GM12878 (cell line): ENCODE data around the gene LZIC. TPM values are rescaled to one million over a fixed set of nuclear protein-coding genes. Genes with fewer than 3 reads are reported as not detected.

Source experiments
- ATAC-seq: fragments of 200-7000 bp; cut with Tn5 transposase; 3 replicates; pipeline ENCODE4 v1.9.1; 2020; ENCODE audit warnings: mild to moderate bottlenecking, moderate library complexity
- BruUV-seq: library from RNA; stranded (reverse); fragments of 400-500 nt; replicated peaks from 2 replicates; lab custom pipeline; 2021; lab: Mats Ljungman, UMichigan
- CTCF ChIA-PET: fragments of 300-600 bp; sonication (Branson Sonifier 250); formaldehyde crosslinking; extraction: SDS; loops from one replicate; lab custom pipeline; 2021; ENCODE audit warnings: inconsistent platforms; lab: Yijun Ruan, JAX
- POLR2A ChIA-PET: fragments of 350-600 bp; formaldehyde crosslinking; extraction: SDS; loops from one replicate; lab custom pipeline; 2021; ENCODE audit warnings: inconsistent platforms; lab: Charles Lee
- RAD21 ChIA-PET: fragments of 300-600 bp; sonication (Branson Sonifier 250); formaldehyde crosslinking; loops from one replicate; lab custom pipeline; 2023; ENCODE audit warnings: antibody characterized with exemption; ENCODE audit not compliant: unreplicated experiment; lab: Charles Lee
- SMC1A ChIA-PET: fragments of 300-600 bp; sonication (Branson Sonifier 250); formaldehyde crosslinking; loops from one replicate; lab custom pipeline; 2023; ENCODE audit not compliant: unreplicated experiment, uncharacterized antibody; lab: Charles Lee
- DNase-seq: peaks from one replicate; pipeline ENCODE4 v3.0.0-alpha.2; 2011; ENCODE audit warnings: low read depth, low spot score
- FAIRE-seq: peaks from 3 replicates; lab custom pipeline; 2011; peaks lifted over from hg19 to GRCh38; lab: Jason Lieb, UNC
- H2AFZ ChIP-seq: 2 replicates; pipeline ENCODE4 v1.6.0; 2011; ENCODE audit warnings: low read depth, low read length, control low read depth; ENCODE audit not compliant: control insufficient read depth
- H3K27ac ChIP-seq: 2 replicates; pipeline ENCODE4 v1.5.1; 2011; ENCODE audit warnings: control low read depth; ENCODE audit not compliant: control insufficient read depth, insufficient read depth
- H3K27me3 ChIP-seq, 2 experiments: replicated peaks in 1 of 2; 2 replicates each; pipeline versions ENCODE4 v1.6.0 to v1.6.1; 2011; ENCODE audit warnings: low read length in 1 of 2; ENCODE audit not compliant: control insufficient read depth in 2 of 2, insufficient read depth in 2 of 2
- H3K36me3 ChIP-seq, 2 experiments: 2 replicates each; pipeline ENCODE4 v1.5.1; 2011; ENCODE audit warnings: low read length in 1 of 2; ENCODE audit not compliant: control insufficient read depth in 2 of 2, insufficient read depth in 2 of 2
- H3K4me1 ChIP-seq: 2 replicates; pipeline ENCODE4 v1.6.1; 2011; ENCODE audit warnings: mild to moderate bottlenecking, low read length, moderate library complexity, mixed read lengths; ENCODE audit not compliant: control insufficient read depth, insufficient read depth
- H3K4me2 ChIP-seq: 2 replicates; pipeline ENCODE4 v1.6.0; 2011; ENCODE audit warnings: control low read depth; ENCODE audit not compliant: control insufficient read depth, insufficient read depth
- H3K4me3 ChIP-seq: fragments of 200-600 bp; sonication (generic); 2 replicates; pipeline ENCODE4 v1.5.1; 2016
- H3K79me2 ChIP-seq: 2 replicates; pipeline ENCODE4 v1.6.0; 2011; ENCODE audit warnings: low read length; ENCODE audit not compliant: control insufficient read depth, insufficient read depth
- H3K9ac ChIP-seq: 2 replicates; pipeline ENCODE4 v1.8.0; 2011; ENCODE audit warnings: low read length, control low read depth, mixed read lengths; ENCODE audit not compliant: control insufficient read depth, insufficient read depth
- H3K9me3 ChIP-seq: replicated peaks from 3 replicates; pipeline ENCODE4 v1.5.1; 2011; ENCODE audit warnings: mild to moderate bottlenecking, low read length; ENCODE audit not compliant: control insufficient read depth, insufficient read depth
- H4K20me1 ChIP-seq: 2 replicates; pipeline ENCODE4 v1.6.0; 2011; ENCODE audit not compliant: control insufficient read depth, insufficient read depth
- BACH1 ChIP-seq: fragments of 450-650 bp; IDR thresholded peaks from 2 replicates; pipeline ENCODE4 v1.6.1; 2017; ENCODE audit warnings: mild to moderate bottlenecking, borderline replicate concordance
- BHLHE40 ChIP-seq, 2 experiments: fragments of 450-650 bp in 1 of 2; IDR thresholded peaks; 2 replicates each; pipeline ENCODE4 v1.6.1; 2011 to 2017; ENCODE audit warnings: low read depth in 2 of 2, borderline replicate concordance in 1 of 2, improper control_type of control experiment in 1 of 2, low read length in 1 of 2, mild to moderate bottlenecking in 1 of 2
- LARP7 ChIP-seq: fragments of 450-650 bp; IDR thresholded peaks from 2 replicates; pipeline ENCODE4 v1.6.1; 2017; ENCODE audit warnings: mild to moderate bottlenecking
- POLR2A ChIP-seq: IDR thresholded peaks from 2 replicates; pipeline ENCODE4 v1.6.1; 2011; ENCODE audit warnings: low read depth, mild to moderate bottlenecking, low read length
- SPI1 ChIP-seq: IDR thresholded peaks from 2 replicates; pipeline ENCODE4 v1.6.1; 2011; ENCODE audit warnings: low read depth, mild to moderate bottlenecking, low read length, moderate library complexity, borderline replicate concordance; ENCODE audit not compliant: insufficient read depth
- WGBS: methylation state at CpG from one replicate; pipeline ENCODE4 v1.1.6; 2016; ENCODE audit warnings: low lambda C conversion rate; ENCODE audit not compliant: insufficient replicate concordance, insufficient coverage; ENCODE audit errors: missing lambda C conversion rate; 5-methylcytosine and 5-hydroxymethylcytosine counted together
- in situ Hi-C: fragments of 300-500 bp; cut with MboI; formaldehyde crosslinking; loops from 9 replicates; pipeline ENCODE4 v1.14.3; 2018; ENCODE audit warnings: mixed read lengths
- intact Hi-C: fragments of 100-400 bp; cut with micrococcal nuclease; formaldehyde crosslinking; loops from one replicate; pipeline ENCODE4 v1.14.2; 2022; ENCODE audit not compliant: unreplicated experiment
- polyA plus RNA-seq, 11 experiments: library from polyadenylated mRNA; depleted of rRNA in 4 of 11; unstranded in 6 of 11; stranded (reverse) in 5 of 11; fragments of >200 nt; fragmentation: Nextera tagmentation in 4 of 11; fragmentation: Illumina TruSeq in 1 of 11; extraction: Ambion mirVana in 4 of 11; extraction: Trizol in 1 of 11; gene quantifications; 1 replicate in 1 of 11; 2 replicates in 10 of 11; pipeline versions ENCODE4 v1.2.1 to v1.2.3, GENCODE V29; 2011 to 2016; ENCODE audit warnings: inconsistent platforms in 2 of 11, missing spikeins in 2 of 11, low read depth in 1 of 11
- total RNA-seq, 4 experiments: library from RNA; depleted of rRNA in 3 of 4; stranded (reverse); fragments of >200 nt in 3 of 4; fragmentation: Illumina TruSeq in 1 of 4; extraction: Trizol in 1 of 4; gene quantifications; 2 replicates each; pipeline versions ENCODE4 v1.2.1 to v1.2.3, GENCODE V29; 2013 to 2021

The LZIC gene
- total and polyA plus RNA-seq, 10 of the 15 experiments (the other 5 are each of a cell fraction or from before 2014, with no cell fraction given) = 7.3 to 30.3 (median 17.1) TPM

- no peaks in the 10 kb centered on the region for H3K9me3 ChIP-seq
- H3K4me2 ChIP-seq = peak within 1 kb of the TSS; percentile 92
- TF ChIP-seq SPI1 = no peak
- peak; percentile 82 for TF ChIP-seq POLR2A
- 0 out of 2 replicates have a peak, but pooled peaks have one; percentile 21 for TF ChIP-seq LARP7
- peak; percentile 22 to 63; a peak in 3 of 4 replicates for TF ChIP-seq BHLHE40 (IDR thresholded peaks at IDR 0.05; ENCODE audit: borderline replicate concordance in 1 of 2, low read depth in 2 of 2, low read length in 1 of 2)
- peak; percentile 6; the same call in 1 of the 2 replicates for TF ChIP-seq BACH1
- peaks cover 8% of the 10 kb centered on the region for H3K4me1 ChIP-seq
- WGBS = 2% methylated on average over 19 of the region's 55 CpGs
- H3K27ac ChIP-seq = peak within 1 kb of the TSS; percentile 85
- no peaks in the 10 kb centered on the region for H3K27me3 ChIP-seq
- FAIRE-seq (no peak), DNase-seq (no peak), ATAC-seq (peak; percentile 82; the same call in 2 of the 3 replicates)
- H4K20me1 ChIP-seq = no peaks in the 10 kb centered on the region
- H3K36me3 ChIP-seq = no peaks in the 10 kb centered on the region
- SMC1A ChIA-PET = no interaction called here
- intact Hi-C loops = loop anchor here (2.0 kb wide), 1 partner anchor 33 kb away; the partner anchor contains the start of genes LZIC and NMNAT1
- H3K9ac ChIP-seq = peak within 1 kb of the TSS; percentile 84
- CTCF ChIA-PET = interaction anchor here (1.0 kb wide), 3 partner anchors 36 to 42 kb away, joined by 3 to 4 read pairs (median 4); no protein-coding TSS in a partner anchor
- BruUV-seq = no TSS peak
- POLR2A ChIA-PET = no interaction called here
- RAD21 ChIA-PET = interaction anchor here (1.2 kb wide), 1 partner anchor 33 kb away, joined by 13 read pairs; the partner anchor contains the start of genes LZIC and NMNAT1
- peak within 1 kb of the TSS; percentile 87 for H3K4me3 ChIP-seq
- peak within 1 kb of the TSS; percentile 70 for H2AFZ ChIP-seq
- H3K79me2 ChIP-seq = peaks cover 3% of the 10 kb centered on the region; the same call in 1 of the 2 replicates
- in situ Hi-C loops = no loop called here
These were observed 33.1 kb downstream of the LZIC start, which contains the start of gene CTNNBIP1 for GRCh38 chr1:9910076-9910422. TSS of gene CTNNBIP1 (minus strand) at chr1:9910269. CDS start at chr1:9872064, 38,205 bp downstream.
